ENCODE measurements around the gene SIRT2. TPM values are rescaled to one million over a fixed set of nuclear protein-coding genes. Genes with fewer than 3 reads are reported as not detected.

Gene SIRT2
- total and polyA plus RNA-seq, 2 of the 13 experiments (the other 11 are each of a cell fraction or from before 2014, with no cell fraction given), result 22.3 to 26.1 TPM

DNA sequence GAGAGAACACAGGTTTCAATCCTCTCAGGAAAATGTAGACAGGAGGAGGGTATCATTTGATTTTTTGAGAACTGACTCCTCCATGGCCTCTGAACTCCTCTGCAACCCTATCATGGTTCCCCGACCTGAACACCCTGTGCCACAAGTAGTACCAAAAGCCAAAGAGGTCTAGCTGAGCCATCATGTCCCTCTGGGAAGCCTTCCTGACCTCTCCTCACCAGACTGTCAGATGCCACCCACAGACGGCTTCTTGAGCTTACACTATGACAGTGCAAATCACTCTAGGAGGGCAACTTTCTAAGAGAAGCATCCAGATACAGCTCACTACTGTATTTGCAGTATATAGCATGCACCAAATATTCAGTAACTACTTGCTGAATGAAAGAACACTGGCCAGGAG lies 53.3 kb downstream of the SIRT2 start:
- Histone ChIP-seq H3K27ac (ENCODE audit: extremely low read length, insufficient read depth, low read length) (no peak overlapping the region), H3K36me3 (replicated peaks in 1 of 2; ENCODE audit: control insufficient read depth in 1 of 2, insufficient read depth in 2 of 2, low read length in 2 of 2) (peaks cover 45 to 68% of the 10 kb centered on the region in 2 experiments), H3K9me3 (ENCODE audit: low read length) (no peaks in the 10 kb centered on the region), H2AFZ (ENCODE audit: low read length) (no peak overlapping the region), H3K9ac (ENCODE audit: insufficient read depth, low read depth, low read length) (no peak overlapping the region), H3K4me2 (ENCODE audit: low read depth, low read length) (no peak overlapping the region), H3K4me3 (replicated peaks in 1 of 3; ENCODE audit: insufficient read depth in 1 of 3, low read depth in 2 of 3, low read length in 3 of 3) (no peak overlapping the region), H3K27me3 (ENCODE audit: control insufficient read depth in 1 of 2, insufficient read depth in 2 of 2, low read length in 2 of 2) (no peaks in the 10 kb centered on the region; a peak in 1 of 5 replicates), H3K79me2 (ENCODE audit: insufficient read depth, low read length) (peaks cover 68% of the 10 kb centered on the region), H3K4me1 (ENCODE audit: insufficient read depth, low read length) (peaks cover 84% of the 10 kb centered on the region), H4K20me1 (ENCODE audit: insufficient read depth, low read length) (peaks cover 60% of the 10 kb centered on the region)
- no peak for DNase-seq (ENCODE audit: low spot score)
- in situ Hi-C loops (cut with HindIII; ENCODE audit: extremely low pct_ligation_motif_present, low pct_unique_long_range_greater_than_20kb), result no loop called here
- intact Hi-C loops (cut with micrococcal nuclease; ENCODE audit: unreplicated experiment), result no loop called here
- ChIA-PET CTCF (ENCODE audit: low intra/inter-chr PET ratio, low total read pairs) (no interaction called here), POLR2A (interaction anchor here (1.1 to 9.1 kb wide), 2 partner anchors 8 to 13 kb away, joined by 6 to 148 read pairs; partner anchors contain the start of gene ECH1)
- FAIRE-seq, result no peak
- 95% methylated on average over 2 of the region's 2 CpGs for WGBS (ENCODE audit: low lambda C conversion rate)
- ATAC-seq, result no peak
- no TSS peak for BruUV-seq (replicated peaks)
- no peak for TF ChIP-seq ZFP1 (CRISPR knock-in tag; IDR thresholded peaks at IDR 0.05)
- 0 out of 2 replicates have a peak, but pooled peaks have one; percentile 28 for TF ChIP-seq RBFOX2 (IDR thresholded peaks at IDR 0.05; ENCODE audit: low read depth, low read length)
- 0 out of 2 replicates have a peak, but pooled peaks have one; percentile 52 for TF ChIP-seq SSRP1 (CRISPR knock-in tag; IDR thresholded peaks at IDR 0.05)

DNA sequence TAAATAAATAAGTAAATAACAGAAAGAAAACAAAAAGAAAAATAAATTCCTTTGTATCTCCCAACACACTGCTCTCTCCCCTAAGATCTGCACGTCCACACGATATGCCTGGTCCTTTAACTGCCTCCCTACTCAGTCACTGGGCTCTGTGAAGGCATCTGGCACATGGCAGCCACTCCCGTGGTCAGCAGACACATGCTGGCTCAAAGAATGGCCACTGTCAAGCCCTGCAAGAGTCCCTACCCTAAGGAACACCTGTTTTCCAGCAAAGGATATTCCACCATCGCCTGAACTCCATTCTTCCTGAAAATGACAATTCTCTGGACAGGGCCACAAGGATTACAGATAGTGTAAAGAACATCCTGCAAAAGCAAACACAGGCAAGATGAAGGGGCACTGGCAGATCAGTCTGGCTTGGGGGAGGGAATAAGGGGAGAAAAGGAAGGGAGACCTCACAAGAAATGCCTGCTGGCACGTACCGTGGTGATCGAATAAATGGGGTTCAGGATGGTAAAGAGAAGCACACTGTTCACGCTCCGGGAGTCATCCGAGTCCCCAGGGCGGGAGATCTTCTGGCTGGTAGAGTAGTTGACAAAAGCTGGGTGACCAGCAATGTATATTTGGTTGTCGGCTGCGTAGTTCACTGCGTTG lies 53.9 kb downstream of the SIRT2 start:
- H3K4me1 ChIP-seq (ENCODE audit: insufficient read depth, low read length), result peaks cover 87% of the 10 kb centered on the region
- no peak overlapping the region for H3K27ac ChIP-seq (ENCODE audit: extremely low read length, insufficient read depth, low read length)
- H3K9me3 ChIP-seq (ENCODE audit: low read length), result no peaks in the 10 kb centered on the region
- peaks cover 68% of the 10 kb centered on the region for H3K79me2 ChIP-seq (ENCODE audit: insufficient read depth, low read length)
- FAIRE-seq (no peak), DNase-seq (ENCODE audit: low spot score) (no peak), ATAC-seq (no peak)
- no peak overlapping the region for H3K4me2 ChIP-seq (ENCODE audit: low read depth, low read length)
- no peak overlapping the region for H2AFZ ChIP-seq (ENCODE audit: low read length)
- peaks cover 60% of the 10 kb centered on the region for H4K20me1 ChIP-seq (ENCODE audit: insufficient read depth, low read length)
- POLR2A ChIA-PET, result interaction anchor here (1.1 to 9.1 kb wide), 2 partner anchors 8 to 12 kb away, joined by 6 to 148 read pairs; partner anchors contain the start of gene ECH1
- no peak overlapping the region for H3K9ac ChIP-seq (ENCODE audit: insufficient read depth, low read depth, low read length)
- in situ Hi-C loops (cut with HindIII; ENCODE audit: extremely low pct_ligation_motif_present, low pct_unique_long_range_greater_than_20kb) (no loop called here), intact Hi-C loops (cut with micrococcal nuclease; ENCODE audit: unreplicated experiment) (no loop called here)
- CTCF ChIA-PET (ENCODE audit: low intra/inter-chr PET ratio, low total read pairs), result no interaction called here
- TF ChIP-seq ZFAT (CRISPR knock-in tag; conservative IDR thresholded peaks at IDR 0.05) (no peak), ZNF138 (CRISPR knock-in tag; IDR thresholded peaks at IDR 0.05; ENCODE audit: low read depth) (no peak), MIER2 (CRISPR knock-in tag; IDR thresholded peaks at IDR 0.05) (no peak), PAF1 (CRISPR knock-in tag; IDR thresholded peaks at IDR 0.05) (peak; percentile 61; the same call in 1 of the 2 replicates), RBM22 (optimal IDR thresholded peaks at IDR 0.05; ENCODE audit: low read length) (peak; percentile 40), POLR2A (IDR thresholded peaks at IDR 0.05; ENCODE audit: insufficient read depth in 1 of 2, low read depth in 2 of 2, low read length in 2 of 2) (peak in 1 of 2 experiments; percentile 19; a peak in 1 of 4 replicates)
- TF ChIP-seq, protein P1, sequence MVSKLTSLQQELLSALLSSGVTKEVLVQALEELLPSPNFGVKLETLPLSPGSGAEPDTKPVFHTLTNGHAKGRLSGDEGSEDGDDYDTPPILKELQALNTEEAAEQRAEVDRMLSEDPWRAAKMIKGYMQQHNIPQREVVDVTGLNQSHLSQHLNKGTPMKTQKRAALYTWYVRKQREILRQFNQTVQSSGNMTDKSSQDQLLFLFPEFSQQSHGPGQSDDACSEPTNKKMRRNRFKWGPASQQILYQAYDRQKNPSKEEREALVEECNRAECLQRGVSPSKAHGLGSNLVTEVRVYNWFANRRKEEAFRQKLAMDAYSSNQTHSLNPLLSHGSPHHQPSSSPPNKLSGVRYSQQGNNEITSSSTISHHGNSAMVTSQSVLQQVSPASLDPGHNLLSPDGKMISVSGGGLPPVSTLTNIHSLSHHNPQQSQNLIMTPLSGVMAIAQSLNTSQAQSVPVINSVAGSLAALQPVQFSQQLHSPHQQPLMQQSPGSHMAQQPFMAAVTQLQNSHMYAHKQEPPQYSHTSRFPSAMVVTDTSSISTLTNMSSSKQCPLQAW (CRISPR knock-in tag; IDR thresholded peaks at IDR 0.05), result peak; percentile 26; the same call in 1 of the 2 replicates
- TF ChIP-seq, protein P2, sequence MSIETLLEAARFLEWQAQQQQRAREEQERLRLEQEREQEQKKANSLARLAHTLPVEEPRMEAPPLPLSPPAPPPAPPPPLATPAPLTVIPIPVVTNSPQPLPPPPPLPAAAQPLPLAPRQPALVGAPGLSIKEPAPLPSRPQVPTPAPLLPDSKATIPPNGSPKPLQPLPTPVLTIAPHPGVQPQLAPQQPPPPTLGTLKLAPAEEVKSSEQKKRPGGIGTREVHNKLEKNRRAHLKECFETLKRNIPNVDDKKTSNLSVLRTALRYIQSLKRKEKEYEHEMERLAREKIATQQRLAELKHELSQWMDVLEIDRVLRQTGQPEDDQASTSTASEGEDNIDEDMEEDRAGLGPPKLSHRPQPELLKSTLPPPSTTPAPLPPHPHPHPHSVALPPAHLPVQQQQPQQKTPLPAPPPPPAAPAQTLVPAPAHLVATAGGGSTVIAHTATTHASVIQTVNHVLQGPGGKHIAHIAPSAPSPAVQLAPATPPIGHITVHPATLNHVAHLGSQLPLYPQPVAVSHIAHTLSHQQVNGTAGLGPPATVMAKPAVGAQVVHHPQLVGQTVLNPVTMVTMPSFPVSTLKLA (IDR thresholded peaks at IDR 0.05), result peak; percentile 40; the same call in 1 of the 2 replicates
- no peak overlapping the region for H3K4me3 ChIP-seq (replicated peaks in 1 of 3; ENCODE audit: insufficient read depth in 1 of 3, low read depth in 2 of 3, low read length in 3 of 3)
- no peaks in the 10 kb centered on the region for H3K27me3 ChIP-seq (ENCODE audit: control insufficient read depth in 1 of 2, insufficient read depth in 2 of 2, low read length in 2 of 2)
- WGBS (ENCODE audit: low lambda C conversion rate), result 96% methylated on average over 14 of the region's 14 CpGs
- peaks cover 45 to 74% of the 10 kb centered on the region in 2 experiments for H3K36me3 ChIP-seq (replicated peaks in 1 of 2; ENCODE audit: control insufficient read depth in 1 of 2, insufficient read depth in 2 of 2, low read length in 2 of 2)
- no TSS peak for BruUV-seq (replicated peaks)

All from HepG2 (cell line).